GM23248 (cell line): ENCODE measurements around the gene CORO7.

Experiments used
- EZH2 ChIP-seq: fragments of 200-600 bp; sonication (generic); IDR thresholded peaks from 2 replicates; pipeline ENCODE4 v1.6.1; 2018; ENCODE audit warnings: antibody characterized with exemption, mild to moderate bottlenecking; ENCODE audit not compliant: insufficient read depth, poor library complexity, severe bottlenecking
- EZH2phosphoT487 ChIP-seq: fragments of 200-600 bp; sonication (generic); IDR thresholded peaks from 2 replicates; pipeline ENCODE4 v1.6.1; 2018; ENCODE audit warnings: antibody characterized with exemption, moderate library complexity, mild to moderate bottlenecking, low read depth; ENCODE audit not compliant: insufficient read depth

DNA sequence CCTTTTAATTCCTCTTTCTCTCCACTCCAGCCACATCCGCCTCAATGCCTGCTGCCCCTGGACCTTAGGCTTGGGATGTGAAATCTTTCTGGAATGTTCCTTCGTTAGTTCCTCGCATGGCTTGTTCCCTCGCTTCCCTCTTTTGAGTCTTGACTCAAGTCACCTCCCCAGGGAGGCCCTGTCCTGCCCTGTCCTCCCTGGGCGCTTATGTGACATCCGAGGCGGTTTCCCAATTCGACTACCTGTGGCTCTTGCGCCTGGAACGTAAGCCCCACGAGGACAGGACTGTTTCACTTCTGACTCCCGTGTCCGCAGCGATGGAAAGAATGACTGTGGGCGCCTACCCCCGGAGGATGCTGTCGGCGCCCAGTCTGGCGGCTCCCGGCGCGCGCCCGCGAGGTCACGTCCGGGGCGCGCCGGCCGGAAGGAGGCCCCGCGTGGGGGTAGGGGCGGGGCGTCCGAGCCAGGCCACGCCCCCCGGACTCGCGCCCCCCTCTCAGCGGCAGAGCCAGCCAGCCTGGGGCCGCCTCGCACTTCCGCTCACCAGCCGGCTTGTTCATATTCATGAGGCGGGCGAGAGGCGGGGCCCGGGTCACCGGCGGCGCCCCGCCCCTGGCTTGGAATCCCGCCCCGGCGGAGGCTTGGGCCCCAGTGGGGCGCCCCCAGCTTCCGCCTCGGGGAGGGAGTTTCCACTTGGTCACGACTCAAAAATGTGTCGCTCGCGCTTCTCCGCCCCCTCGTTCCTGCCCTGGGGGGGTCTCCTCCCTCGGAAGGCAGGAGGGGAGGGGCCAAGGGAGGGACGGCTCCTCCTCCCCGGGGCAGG lies 109.0 kb downstream of the CORO7 start:
- TF ChIP-seq EZH2phosphoT487 (no peak), EZH2 (no peak)
